ENCODE measurements around the gene INS.

The INS gene

GRCh38 chr11:2149460-2149859 is 11.5 kb downstream of the INS start:
- TF ChIP-seq CTCF (IDR thresholded peaks at IDR 0.05; ENCODE audit: control insufficient read depth, insufficient read depth, low read depth, low read length, missing control alignments): no peak
- no peak for DNase-seq (ENCODE audit: low read depth)
- H3K4me3 ChIP-seq (ENCODE audit: control insufficient read depth, low read depth, low read length): no peak overlapping the region

DNA sequence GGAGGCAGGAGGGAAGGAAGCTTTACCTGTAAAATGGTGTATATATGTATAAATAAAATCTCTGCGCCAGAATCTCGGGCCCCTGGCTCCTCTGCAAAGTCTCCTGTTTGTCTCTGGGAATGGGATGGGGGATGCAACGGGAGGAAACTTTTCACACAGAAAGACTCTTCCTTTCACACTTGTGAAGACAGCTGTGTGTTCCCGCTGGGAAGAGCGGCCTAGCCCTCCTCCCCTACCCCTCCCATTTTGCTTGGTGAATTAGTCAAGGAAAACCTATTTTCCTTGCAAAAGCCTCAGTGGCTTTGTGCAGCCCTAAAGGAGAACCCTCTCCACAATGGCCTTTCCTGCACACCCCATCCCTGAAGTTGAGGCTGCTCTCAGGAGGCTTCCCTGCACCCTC is 12.4 kb downstream of the INS start:
- DNase-seq (ENCODE audit: low read depth): no peak
- TF ChIP-seq CTCF (IDR thresholded peaks at IDR 0.05; ENCODE audit: control insufficient read depth, insufficient read depth, low read depth, low read length, missing control alignments): no peak
- no peak overlapping the region for H3K4me3 ChIP-seq (ENCODE audit: control insufficient read depth, low read depth, low read length)

DNA sequence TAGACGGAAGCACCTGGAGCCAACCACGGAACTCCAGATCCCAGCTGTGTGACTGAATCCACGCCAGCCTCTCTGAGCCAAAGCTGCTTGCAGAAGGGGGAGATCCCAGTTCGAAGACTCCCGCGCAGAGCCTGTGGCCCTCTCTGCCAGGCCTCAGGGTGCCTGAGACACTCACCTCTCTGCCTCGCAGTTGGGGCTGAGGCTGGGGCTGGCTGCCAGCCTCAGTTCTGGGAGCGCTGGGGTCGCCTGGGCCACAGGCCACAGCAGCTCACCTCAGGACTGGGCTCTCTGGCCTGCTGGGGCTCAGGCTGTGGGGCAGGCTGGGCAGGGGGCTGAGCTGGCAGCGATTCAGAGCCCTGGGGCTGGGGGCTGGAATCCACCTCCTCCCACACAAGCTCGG is 13.6 kb downstream of the INS start:
- DNase-seq (ENCODE audit: low read depth): no peak
- H3K4me3 ChIP-seq (ENCODE audit: control insufficient read depth, low read depth, low read length): no peak overlapping the region
- no peak for TF ChIP-seq CTCF (IDR thresholded peaks at IDR 0.05; ENCODE audit: control insufficient read depth, insufficient read depth, low read depth, low read length, missing control alignments)

DNA sequence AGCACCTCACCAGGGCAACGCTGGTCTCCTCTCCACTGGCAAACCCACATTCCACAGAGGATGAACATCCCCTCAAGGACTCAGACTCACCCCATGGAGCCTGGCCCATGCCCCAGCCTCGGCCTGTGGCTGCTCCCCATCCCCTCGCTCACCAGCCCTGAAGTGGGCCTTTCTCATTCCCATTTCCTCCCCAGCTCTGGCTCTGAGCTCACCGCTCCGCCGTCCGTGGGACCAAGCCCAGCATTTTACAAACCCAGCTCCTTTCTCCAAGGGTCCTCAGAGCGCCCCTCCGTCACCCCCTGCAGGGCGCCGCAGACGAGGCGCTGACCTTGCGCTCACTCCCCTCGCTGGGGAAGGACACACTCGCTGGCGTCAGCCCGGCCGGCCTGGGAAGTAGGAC is 15.0 kb downstream of the INS start:
- no peak for TF ChIP-seq CTCF (IDR thresholded peaks at IDR 0.05; ENCODE audit: control insufficient read depth, insufficient read depth, low read depth, low read length, missing control alignments)
- no peak overlapping the region for H3K4me3 ChIP-seq (ENCODE audit: control insufficient read depth, low read depth, low read length)
- DNase-seq (ENCODE audit: low read depth): no peak

- no peak for DNase-seq (ENCODE audit: low read depth)
- TF ChIP-seq CTCF (IDR thresholded peaks at IDR 0.05; ENCODE audit: control insufficient read depth, insufficient read depth, low read depth, low read length, missing control alignments): no peak
- H3K4me3 ChIP-seq (ENCODE audit: control insufficient read depth, low read depth, low read length): no peak overlapping the region
Observed at GRCh38 chr11:2144544-2145248, 16.3 kb downstream of the INS start.

- no peak overlapping the region for H3K4me3 ChIP-seq (ENCODE audit: control insufficient read depth, low read depth, low read length)
- DNase-seq (ENCODE audit: low read depth): no peak
Observed at GRCh38 chr11:2143799-2144543, 17.0 kb downstream of the INS start.

More at GRCh38 chr11:2143799-2144543, 17.0 kb downstream of the INS start:
- no peak for TF ChIP-seq CTCF (IDR thresholded peaks at IDR 0.05; ENCODE audit: control insufficient read depth, insufficient read depth, low read depth, low read length, missing control alignments)
